NB4 (cell line): ENCODE results near the gene ITIH1.

Experiments
- POLR2A ChIP-seq: IDR thresholded peaks from 2 replicates; pipeline ENCODE4 v1.6.1; 2011; ENCODE audit warnings: mild to moderate bottlenecking; ENCODE audit not compliant: insufficient read length; ENCODE audit errors: extremely low read depth
- TF ChIP-seq, protein P1 (sequence below): IDR thresholded peaks from one replicate; pipeline ENCODE4 v1.5.1; 2012; ENCODE audit warnings: low read depth, low read length

DNA sequence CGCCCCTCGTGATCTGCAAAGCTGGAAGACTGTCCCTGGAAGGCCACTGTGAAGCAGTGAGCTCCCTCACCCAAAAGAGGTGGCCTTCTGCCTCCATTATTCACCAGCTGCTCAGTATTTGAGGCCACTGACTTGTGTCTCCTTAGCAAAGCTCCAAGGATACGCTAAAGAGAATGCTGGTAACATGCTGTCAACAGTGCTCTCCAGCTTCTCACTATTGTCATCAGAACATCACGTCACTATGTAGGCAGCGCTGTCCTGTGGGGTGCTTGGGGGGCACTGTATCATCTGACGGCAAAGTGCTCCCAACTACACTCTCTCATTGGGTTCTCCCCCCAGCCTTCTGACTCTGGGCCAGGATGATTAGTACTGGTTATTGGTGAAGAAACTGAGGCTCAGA, 38.8 kb downstream of the ITIH1 start:
- TF ChIP-seq, protein P1, sequence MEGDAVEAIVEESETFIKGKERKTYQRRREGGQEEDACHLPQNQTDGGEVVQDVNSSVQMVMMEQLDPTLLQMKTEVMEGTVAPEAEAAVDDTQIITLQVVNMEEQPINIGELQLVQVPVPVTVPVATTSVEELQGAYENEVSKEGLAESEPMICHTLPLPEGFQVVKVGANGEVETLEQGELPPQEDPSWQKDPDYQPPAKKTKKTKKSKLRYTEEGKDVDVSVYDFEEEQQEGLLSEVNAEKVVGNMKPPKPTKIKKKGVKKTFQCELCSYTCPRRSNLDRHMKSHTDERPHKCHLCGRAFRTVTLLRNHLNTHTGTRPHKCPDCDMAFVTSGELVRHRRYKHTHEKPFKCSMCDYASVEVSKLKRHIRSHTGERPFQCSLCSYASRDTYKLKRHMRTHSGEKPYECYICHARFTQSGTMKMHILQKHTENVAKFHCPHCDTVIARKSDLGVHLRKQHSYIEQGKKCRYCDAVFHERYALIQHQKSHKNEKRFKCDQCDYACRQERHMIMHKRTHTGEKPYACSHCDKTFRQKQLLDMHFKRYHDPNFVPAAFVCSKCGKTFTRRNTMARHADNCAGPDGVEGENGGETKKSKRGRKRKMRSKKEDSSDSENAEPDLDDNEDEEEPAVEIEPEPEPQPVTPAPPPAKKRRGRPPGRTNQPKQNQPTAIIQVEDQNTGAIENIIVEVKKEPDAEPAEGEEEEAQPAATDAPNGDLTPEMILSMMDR = no peak
- TF ChIP-seq POLR2A = no peak
